ENCODE data around the gene NOL6.

DNA sequence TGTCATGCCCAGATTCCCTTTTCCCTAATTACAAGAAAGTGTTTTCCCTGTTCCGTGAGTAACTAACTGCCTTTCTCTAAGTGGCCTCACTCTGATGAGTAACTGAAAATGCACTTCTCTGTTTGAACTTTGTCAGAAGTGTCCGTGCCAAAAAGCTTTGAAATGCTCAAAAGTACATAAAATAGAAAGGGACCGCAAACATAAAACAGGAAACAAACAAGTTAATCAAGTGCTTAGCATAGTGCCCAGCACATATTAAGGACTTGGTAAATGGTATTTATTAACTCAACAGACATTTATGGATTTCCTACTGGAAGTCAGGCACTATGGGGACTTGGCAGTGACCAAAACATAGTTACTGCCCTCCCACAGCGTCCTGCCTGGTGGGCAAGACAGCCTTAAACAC lies 48.6 kb downstream of the NOL6 start:
- TF ChIP-seq CTCF (IDR thresholded peaks at IDR 0.05; ENCODE audit: borderline replicate concordance, extremely low read depth, low read length, poor library complexity, severe bottlenecking) = no peak
- TF ChIP-seq EZH2 (IDR thresholded peaks at IDR 0.05; ENCODE audit: borderline replicate concordance, low read depth, low read length, severe bottlenecking) = no peak

Measured in DND-41 (cell line).